Measurements from ENCODE around the gene APBB2. TPM values are rescaled to one million over a fixed set of nuclear protein-coding genes. Genes with fewer than 3 reads are reported as not detected.
"Not testable (repeated sequence)": the region's sequence is repeated elsewhere in the genome, so short reads cannot be mapped to it uniquely, and the experiment has no call there.

The APBB2 gene
- total RNA-seq, 1 experiment from 2014 or later = 56.8 TPM

- no peak for DNase-seq (ENCODE audit: low spot score)
Measured at GRCh38 chr4:41061482-41062185, 152.7 kb downstream of the APBB2 start.

GRCh38 chr4:41060352-41061334 is 153.7 kb downstream of the APBB2 start:
- DNase-seq (ENCODE audit: low spot score) = no peak

DNA sequence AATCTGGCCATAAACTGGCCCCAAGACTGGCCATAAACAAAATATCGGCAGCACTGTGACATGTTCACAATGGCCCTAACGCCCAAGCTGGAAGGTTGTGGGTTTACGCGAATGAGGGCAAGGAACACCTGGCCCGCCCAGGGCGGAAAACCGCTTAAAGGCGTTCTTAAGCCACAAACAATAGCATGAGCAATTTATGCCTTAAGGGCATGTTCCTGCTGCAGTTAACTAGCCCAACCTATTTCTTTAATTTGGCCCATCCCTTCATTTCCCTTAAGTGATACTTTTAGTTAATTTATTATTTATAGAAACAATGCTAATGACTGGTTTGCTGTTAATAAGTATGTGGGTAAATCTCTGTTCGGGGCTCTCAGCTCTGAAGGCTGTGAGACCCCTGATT is 154.9 kb downstream of the APBB2 start:
- DNase-seq (ENCODE audit: low spot score) = not testable (repeated sequence)

DNA sequence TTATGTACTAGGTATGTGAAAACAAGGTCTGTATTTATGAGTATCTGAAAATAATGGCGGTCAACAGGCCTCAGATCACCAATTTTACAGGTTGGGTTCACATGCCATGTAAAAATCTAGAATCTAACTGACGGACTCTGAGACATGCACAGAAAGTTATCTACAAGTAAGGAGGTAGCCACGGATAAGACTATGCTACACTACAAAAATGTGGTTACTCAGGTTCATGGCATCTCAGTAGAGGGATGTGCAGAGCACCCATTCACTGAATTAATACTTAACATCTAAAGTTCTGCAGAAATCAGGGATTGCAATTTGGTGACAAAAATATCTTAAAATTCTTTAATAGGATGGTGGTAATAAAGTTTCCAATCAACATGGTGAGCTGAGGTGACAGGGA is 155.9 kb downstream of the APBB2 start:
- no peak for DNase-seq (ENCODE audit: low spot score)

- DNase-seq (ENCODE audit: low spot score) = no peak
Measured at GRCh38 chr4:41057467-41057866, 156.9 kb downstream of the APBB2 start.

- DNase-seq (ENCODE audit: low spot score) = no peak
Measured at GRCh38 chr4:41052287-41052686, 162.1 kb downstream of the APBB2 start.

DNA sequence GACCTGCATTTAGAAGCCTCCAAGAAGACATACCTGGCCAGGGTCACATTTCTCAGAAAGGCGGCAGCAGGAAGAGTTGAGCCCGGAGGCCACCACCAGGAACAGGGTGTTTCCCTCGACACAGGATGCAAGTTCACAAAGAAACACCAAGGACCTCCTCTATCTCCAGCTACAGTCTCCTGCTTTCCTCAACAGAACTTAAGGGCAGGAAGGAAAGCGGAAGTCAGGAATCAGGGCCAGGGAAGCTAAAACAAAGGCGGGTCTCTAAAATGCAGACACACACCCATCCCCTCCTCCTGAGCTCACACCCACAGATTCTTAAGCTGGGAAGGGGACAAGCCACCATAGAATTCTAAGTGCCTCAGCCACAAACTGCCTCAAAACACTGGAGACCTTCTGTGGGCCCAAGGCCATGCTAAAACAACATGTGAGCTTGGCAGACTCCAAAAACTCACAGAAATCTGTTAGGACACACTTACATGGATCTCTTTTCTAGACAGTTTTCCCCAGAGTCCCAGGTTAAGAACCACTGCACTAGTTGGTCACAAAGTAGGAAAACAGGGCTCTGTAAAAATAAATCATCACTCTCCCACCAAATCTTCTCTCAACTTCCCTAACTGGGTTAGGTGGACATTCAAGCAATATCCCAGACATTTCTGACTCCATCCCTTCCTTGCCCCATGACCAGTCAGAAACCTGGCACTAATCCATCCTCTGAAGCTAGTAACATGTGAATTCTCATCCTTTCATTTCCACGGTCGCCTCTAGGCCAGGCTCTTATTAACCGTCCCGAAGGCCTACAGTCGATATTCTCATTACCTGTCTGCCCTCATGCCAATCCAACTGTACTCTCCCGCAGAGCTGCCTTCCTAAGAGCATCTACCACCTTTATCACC is 163.2 kb downstream of the APBB2 start:
- DNase-seq (ENCODE audit: low spot score) = no peak

DNA sequence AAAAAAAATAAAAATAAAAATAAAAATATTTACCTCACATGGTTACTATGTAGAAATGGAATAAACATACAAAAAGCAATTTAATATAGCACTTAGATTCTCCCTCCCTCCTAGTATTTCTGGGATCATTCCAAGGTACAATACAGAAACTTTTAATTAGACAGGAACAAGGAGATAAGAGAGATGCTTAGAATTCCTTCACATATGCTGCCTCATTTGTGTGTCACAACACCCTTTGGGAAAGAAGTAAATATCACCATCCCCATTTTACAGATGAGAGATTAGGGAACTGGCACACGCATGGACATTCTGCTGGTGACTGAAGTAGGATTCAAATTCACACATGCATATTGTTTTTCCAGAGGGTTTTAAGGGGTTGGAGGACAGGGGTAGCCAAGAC is 164.2 kb downstream of the APBB2 start:
- no peak for DNase-seq (ENCODE audit: low spot score)

GRCh38 chr4:41049176-41049575 is 165.2 kb downstream of the APBB2 start:
- DNase-seq (ENCODE audit: low spot score) = not testable (repeated sequence)

- no peak for DNase-seq (ENCODE audit: low spot score)
Measured at GRCh38 chr4:41044791-41045190, 169.6 kb downstream of the APBB2 start.

GRCh38 chr4:41044165-41044564 is 170.2 kb downstream of the APBB2 start:
- DNase-seq (ENCODE audit: low spot score) = no peak

DNA sequence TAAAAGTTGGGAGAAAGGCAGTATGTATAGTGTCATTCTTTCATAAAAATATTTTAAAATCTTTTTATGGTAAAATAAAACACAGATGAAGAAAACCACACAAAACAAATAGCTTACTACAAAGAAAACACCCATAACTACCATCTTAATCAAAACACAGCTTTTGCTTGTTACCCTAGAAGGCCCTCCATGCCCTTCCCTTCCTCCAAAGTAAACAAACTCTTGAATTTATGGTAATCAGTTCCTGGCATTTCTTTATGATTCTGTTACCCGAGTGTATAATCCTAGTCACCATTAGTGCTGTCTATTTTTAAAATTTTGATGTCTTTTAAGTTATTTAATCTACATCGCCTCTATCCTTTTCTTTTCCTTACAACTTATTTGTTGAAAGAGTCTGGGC is 170.9 kb downstream of the APBB2 start:
- no peak for DNase-seq (ENCODE audit: low spot score)

DNA sequence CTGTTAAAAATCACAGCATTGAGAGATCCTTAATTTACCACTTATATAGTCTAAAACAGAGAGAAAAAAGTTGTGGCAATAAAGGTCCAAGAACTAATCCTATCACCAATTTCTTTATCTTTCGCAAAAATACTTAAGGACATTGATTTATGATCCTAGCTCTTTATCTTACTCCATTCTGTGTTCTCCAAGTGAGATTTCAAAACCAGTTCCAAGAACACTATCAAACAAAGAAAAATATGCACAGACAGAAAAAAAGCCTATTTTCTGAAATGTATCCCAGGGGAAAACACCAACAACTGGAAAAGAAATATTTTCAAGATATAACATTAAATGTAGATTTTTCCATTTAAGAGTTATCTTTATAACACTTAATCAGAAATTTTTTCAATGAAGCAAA is 172.8 kb downstream of the APBB2 start:
- DNase-seq (ENCODE audit: low spot score) = no peak

DNA sequence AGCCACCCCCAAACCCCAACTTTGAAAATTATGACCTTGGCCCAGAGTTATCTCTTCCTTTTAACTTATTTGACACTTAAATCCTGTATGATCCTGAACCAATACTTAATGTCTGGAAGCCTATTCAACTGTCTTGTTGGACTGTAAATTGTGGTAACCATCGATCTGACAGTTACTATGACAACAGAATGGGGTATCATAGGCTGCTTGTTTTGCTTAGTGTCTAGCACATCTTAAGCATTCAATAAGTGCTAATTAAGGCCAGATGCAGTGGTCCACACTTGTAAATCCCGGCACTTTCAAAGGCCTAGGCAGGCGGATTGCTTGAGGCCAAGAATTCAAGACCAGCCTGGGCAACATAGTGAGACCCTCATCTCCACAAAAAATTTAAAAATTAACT is 175.0 kb downstream of the APBB2 start:
- DNase-seq (ENCODE audit: low spot score) = no peak

- no peak for DNase-seq (ENCODE audit: low spot score)
Measured at GRCh38 chr4:41038304-41038703, 176.0 kb downstream of the APBB2 start.

- DNase-seq (ENCODE audit: low spot score) = no peak
Measured at GRCh38 chr4:41029098-41029497, 185.2 kb downstream of the APBB2 start.

DNA sequence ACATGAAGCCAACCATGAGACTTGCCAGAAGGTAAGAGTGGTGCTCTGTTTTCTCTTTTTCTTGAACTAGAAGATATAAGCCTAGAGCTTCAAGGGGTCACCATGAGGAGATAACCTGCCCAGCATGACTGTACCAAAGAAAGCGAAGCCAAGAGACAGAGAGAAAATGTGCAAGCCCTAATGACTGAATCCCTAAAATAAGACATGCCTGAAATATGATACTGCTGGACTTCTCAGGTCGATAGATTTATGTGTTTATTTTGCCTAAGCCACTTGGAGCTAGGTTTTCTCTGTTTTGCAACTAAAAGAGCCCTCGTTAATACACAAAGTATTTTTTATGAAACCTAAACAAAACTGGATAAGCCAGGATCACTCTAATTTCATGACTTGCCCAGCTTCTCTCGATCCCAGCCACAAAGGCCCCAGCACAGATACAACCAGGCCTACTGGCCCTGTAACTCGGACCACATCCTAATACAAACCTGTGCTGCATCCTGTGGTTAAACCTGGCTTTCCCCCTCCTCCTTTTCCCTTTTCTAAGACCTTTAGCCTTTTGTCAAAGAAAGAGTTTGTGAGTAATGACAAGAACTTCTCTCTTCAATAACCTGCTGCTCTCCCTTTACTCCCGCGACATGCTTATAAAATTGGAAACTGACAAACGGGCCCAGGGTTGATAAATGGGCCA is 185.8 kb downstream of the APBB2 start:
- DNase-seq (ENCODE audit: low spot score) = peak; percentile 22

- DNase-seq (ENCODE audit: low spot score) = no peak
Measured at GRCh38 chr4:41026971-41027370, 187.4 kb downstream of the APBB2 start.

- DNase-seq (ENCODE audit: low spot score) = no peak
Measured at GRCh38 chr4:41025824-41026223, 188.5 kb downstream of the APBB2 start.

GRCh38 chr4:41024556-41025491 is 189.5 kb downstream of the APBB2 start:
- DNase-seq (ENCODE audit: low spot score) = no peak

Data from A172 (cell line).